Activated naive CD4-positive, alpha-beta T cell treated with anti-CD3 and anti-CD28 coated beads for 36 hours (primary cell): Measurements from ENCODE around the gene CAPRIN2. TPM values are rescaled to one million over a fixed set of nuclear protein-coding genes. Genes with fewer than 3 reads are reported as not detected.

ENCODE experiments used
- CTCF ChIA-PET: fragments of 350-600 bp; sonication (Branson Sonifier 250); formaldehyde crosslinking; loops from one replicate; lab custom pipeline; 2021; ENCODE audit warnings: antibody characterized with exemption; lab: Charles Lee
- DNase-seq: peaks from one replicate; pipeline ENCODE4 v3.0.0-alpha.2; 2020
- H3K27ac Mint-ChIP-seq: one replicate; pipeline ENCODE4 v1.8.0; 2021; ENCODE audit warnings: mild to moderate bottlenecking, mixed read lengths
- H3K27me3 Mint-ChIP-seq: one replicate; pipeline ENCODE4 v1.8.0; 2021; ENCODE audit warnings: low read depth, mixed read lengths
- H3K36me3 Mint-ChIP-seq: one replicate; pipeline ENCODE4 v1.8.0; 2021; ENCODE audit warnings: low read depth, mixed read lengths
- H3K4me1 Mint-ChIP-seq: one replicate; pipeline ENCODE4 v1.8.0; 2021; ENCODE audit warnings: low read depth, mixed read lengths
- H3K4me3 Mint-ChIP-seq: one replicate; pipeline ENCODE4 v1.8.0; 2021; ENCODE audit warnings: mild to moderate bottlenecking, moderate library complexity, mixed read lengths
- H3K9me3 Mint-ChIP-seq: one replicate; pipeline ENCODE4 v1.8.0; 2021; ENCODE audit warnings: mixed read lengths
- intact Hi-C: fragments of 100-400 bp; cut with micrococcal nuclease; formaldehyde crosslinking; loops from one replicate; pipeline ENCODE4 v1.15.1; 2023
- total RNA-seq, 2 experiments: library from RNA; stranded (reverse); gene quantifications; one replicate each; pipeline ENCODE4 v1.2.3, GENCODE V29; 2021

CAPRIN2 gene
- total RNA-seq, 2 experiments from 2014 or later, result 10.3 to 11.3 TPM

GRCh38 chr12:30788754-30789153 is 34.0 kb upstream of the CAPRIN2 start:
- Mint-ChIP-seq H3K4me3 (no peak overlapping the region), H3K27ac (no peak overlapping the region), H3K27me3 (peaks cover 10% of the 10 kb centered on the region), H3K36me3 (peaks cover 2% of the 10 kb centered on the region), H3K4me1 (no peaks in the 10 kb centered on the region), H3K9me3 (no peaks in the 10 kb centered on the region)
- CTCF ChIA-PET, result interaction anchor here (0.5 to 1.0 kb wide), 3 partner anchors 29 to 1273 kb away, joined by 3 to 5 read pairs (median 3); no protein-coding TSS in a partner anchor
- intact Hi-C loops, result no loop called here
- DNase-seq, result no peak

- CTCF ChIA-PET, result no interaction called here
- Mint-ChIP-seq H3K9me3 (no peaks in the 10 kb centered on the region), H3K27me3 (peaks cover 10% of the 10 kb centered on the region), H3K4me1 (no peaks in the 10 kb centered on the region), H3K27ac (no peak overlapping the region), H3K36me3 (peaks cover 2% of the 10 kb centered on the region), H3K4me3 (no peak overlapping the region)
- intact Hi-C loops, result no loop called here
- DNase-seq, result no peak
These were observed 30.9 kb upstream of the CAPRIN2 start for GRCh38 chr12:30785630-30786029.

- CTCF ChIA-PET, result no interaction called here
- Mint-ChIP-seq H3K4me1 (no peaks in the 10 kb centered on the region), H3K27ac (no peak overlapping the region), H3K4me3 (no peak overlapping the region), H3K9me3 (no peaks in the 10 kb centered on the region), H3K36me3 (peaks cover 2% of the 10 kb centered on the region), H3K27me3 (peaks cover 10% of the 10 kb centered on the region)
- DNase-seq, result no peak
- intact Hi-C loops, result no loop called here
These were observed 29.8 kb upstream of the CAPRIN2 start for GRCh38 chr12:30784508-30784907.

GRCh38 chr12:30783946-30784345 is 29.2 kb upstream of the CAPRIN2 start:
- H3K36me3 Mint-ChIP-seq, result peaks cover 2% of the 10 kb centered on the region
- no peaks in the 10 kb centered on the region for H3K9me3 Mint-ChIP-seq
- no peak overlapping the region for H3K27ac Mint-ChIP-seq
- H3K4me3 Mint-ChIP-seq, result no peak overlapping the region
- H3K4me1 Mint-ChIP-seq, result no peaks in the 10 kb centered on the region
- no peak for DNase-seq
- CTCF ChIA-PET, result no interaction called here
- peaks cover 10% of the 10 kb centered on the region for H3K27me3 Mint-ChIP-seq
- intact Hi-C loops, result no loop called here

GRCh38 chr12:30782316-30783173 is 27.8 kb upstream of the CAPRIN2 start:
- Mint-ChIP-seq H3K27ac (no peak overlapping the region), H3K9me3 (no peaks in the 10 kb centered on the region), H3K4me1 (no peaks in the 10 kb centered on the region), H3K27me3 (peaks cover 10% of the 10 kb centered on the region), H3K4me3 (no peak overlapping the region), H3K36me3 (peaks cover 2% of the 10 kb centered on the region)
- intact Hi-C loops, result no loop called here
- no peak for DNase-seq
- CTCF ChIA-PET, result no interaction called here

GRCh38 chr12:30779578-30779977 is 24.8 kb upstream of the CAPRIN2 start:
- intact Hi-C loops, result no loop called here
- CTCF ChIA-PET, result no interaction called here

GRCh38 chr12:30779178-30779577 is 24.4 kb upstream of the CAPRIN2 start:
- Mint-ChIP-seq H3K27ac (no peak overlapping the region), H3K36me3 (no peaks in the 10 kb centered on the region), H3K9me3 (peaks cover 9% of the 10 kb centered on the region), H3K4me3 (no peak overlapping the region), H3K4me1 (no peaks in the 10 kb centered on the region), H3K27me3 (peaks cover 3% of the 10 kb centered on the region)
- DNase-seq, result no peak
- CTCF ChIA-PET, result no interaction called here
- intact Hi-C loops, result no loop called here

More at GRCh38 chr12:30779578-30779977, 24.8 kb upstream of the CAPRIN2 start:
- Mint-ChIP-seq H3K27ac (no peak overlapping the region), H3K4me1 (no peaks in the 10 kb centered on the region), H3K27me3 (peaks cover 7% of the 10 kb centered on the region), H3K9me3 (peaks cover 9% of the 10 kb centered on the region), H3K4me3 (no peak overlapping the region), H3K36me3 (peaks cover 2% of the 10 kb centered on the region)
- DNase-seq, result no peak

GRCh38 chr12:30774599-30774998 is 19.8 kb upstream of the CAPRIN2 start:
- H3K27ac Mint-ChIP-seq, result no peak overlapping the region
- H3K36me3 Mint-ChIP-seq, result no peaks in the 10 kb centered on the region
- CTCF ChIA-PET, result no interaction called here
- no peak overlapping the region for H3K4me3 Mint-ChIP-seq
- H3K27me3 Mint-ChIP-seq, result peaks cover 5% of the 10 kb centered on the region
- intact Hi-C loops, result no loop called here
- H3K9me3 Mint-ChIP-seq, result peaks cover 9% of the 10 kb centered on the region
- DNase-seq, result no peak
- H3K4me1 Mint-ChIP-seq, result no peaks in the 10 kb centered on the region

GRCh38 chr12:30769802-30770201 is 15.1 kb upstream of the CAPRIN2 start:
- DNase-seq, result no peak
- H3K9me3 Mint-ChIP-seq, result no peaks in the 10 kb centered on the region
- CTCF ChIA-PET, result no interaction called here
- no peak overlapping the region for H3K27ac Mint-ChIP-seq
- no peaks in the 10 kb centered on the region for H3K4me1 Mint-ChIP-seq
- no peak overlapping the region for H3K4me3 Mint-ChIP-seq
- intact Hi-C loops, result no loop called here
- H3K27me3 Mint-ChIP-seq, result peaks cover 6% of the 10 kb centered on the region
- H3K36me3 Mint-ChIP-seq, result no peaks in the 10 kb centered on the region

- no peak for DNase-seq
- intact Hi-C loops, result no loop called here
- H3K27me3 Mint-ChIP-seq, result no peaks in the 10 kb centered on the region
- H3K4me1 Mint-ChIP-seq, result no peaks in the 10 kb centered on the region
- H3K4me3 Mint-ChIP-seq, result no peak overlapping the region
- CTCF ChIA-PET, result interaction anchor here (0.6 kb wide), 1 partner anchor 43 kb away, joined by 4 read pairs; no protein-coding TSS in a partner anchor
- no peak overlapping the region for H3K27ac Mint-ChIP-seq
- no peaks in the 10 kb centered on the region for H3K9me3 Mint-ChIP-seq
- no peaks in the 10 kb centered on the region for H3K36me3 Mint-ChIP-seq
These were observed 9.5 kb upstream of the CAPRIN2 start for GRCh38 chr12:30764251-30764650.

GRCh38 chr12:30763053-30763452 is 8.3 kb upstream of the CAPRIN2 start:
- Mint-ChIP-seq H3K9me3 (no peaks in the 10 kb centered on the region), H3K4me3 (no peak overlapping the region), H3K36me3 (no peaks in the 10 kb centered on the region), H3K27ac (no peak overlapping the region), H3K27me3 (no peaks in the 10 kb centered on the region), H3K4me1 (no peaks in the 10 kb centered on the region)
- DNase-seq, result no peak
- intact Hi-C loops, result no loop called here
- CTCF ChIA-PET, result no interaction called here

GRCh38 chr12:30761730-30762129 is 7.0 kb upstream of the CAPRIN2 start:
- Mint-ChIP-seq H3K27me3 (no peaks in the 10 kb centered on the region), H3K36me3 (no peaks in the 10 kb centered on the region), H3K4me1 (peaks cover 8% of the 10 kb centered on the region), H3K4me3 (no peak overlapping the region), H3K27ac (no peak overlapping the region), H3K9me3 (no peaks in the 10 kb centered on the region)
- no peak for DNase-seq
- CTCF ChIA-PET, result no interaction called here
- intact Hi-C loops, result no loop called here

GRCh38 chr12:30757316-30757715 is 2.6 kb upstream of the CAPRIN2 start:
- Mint-ChIP-seq H3K36me3 (no peaks in the 10 kb centered on the region), H3K27ac (no peak overlapping the region), H3K9me3 (no peaks in the 10 kb centered on the region), H3K4me1 (peaks cover 31% of the 10 kb centered on the region), H3K4me3 (no peak overlapping the region), H3K27me3 (no peaks in the 10 kb centered on the region)
- intact Hi-C loops, result loop anchor here (10.0 kb wide), 3 partner anchors 1347 to 1917 kb away; partner anchors contain the start of genes BICD1 and DNM1L
- no peak for DNase-seq
- CTCF ChIA-PET, result interaction anchor here (0.6 to 1.4 kb wide), 2 partner anchors 50 to 143 kb away, joined by 4 to 5 read pairs; no protein-coding TSS in a partner anchor
